K562 treated with DMSO at 1 percent for 4 hours (cell line): ENCODE data around the gene TJAP1. TPM values are rescaled to one million over a fixed set of nuclear protein-coding genes. Genes with fewer than 3 reads are reported as not detected.

Experiments
- total RNA-seq: library from RNA; unstranded; fragments of 300-600 nt; gene quantifications from 2 replicates; pipeline ENCODE4 v1.2.3, GENCODE V29; 2022; ENCODE audit not compliant: insufficient read depth

Gene TJAP1
- 40.5 and 45.9 TPM in 2 replicates for total RNA-seq

GRCh38 chr6:43477235-43478007 lies at the start of gene TJAP1:
TJAP1 (plus strand) TSS chr6:43477570; CDS start chr6:43499002, 21,432 bp downstream.

GRCh38 chr6:43455531-43456428 lies 21.6 kb upstream of the TJAP1 start, which contains the start of gene DLK2:
DLK2 (minus strand) TSS chr6:43455548; CDS start chr6:43454825, 723 bp downstream.

GRCh38 chr6:43509984-43510826 lies 32.8 kb downstream of the TJAP1 start, which contains the start of gene LRRC73:
LRRC73 (minus strand) TSS chr6:43510346; CDS start chr6:43509785, 561 bp downstream.

GRCh38 chr6:43516697-43517504 lies 39.5 kb downstream of the TJAP1 start, which contains the start of the genes POLR1C and YIPF3:
POLR1C (plus strand) TSS chr6:43517089; CDS start chr6:43517110, 21 bp downstream.
YIPF3 (minus strand) TSS chr6:43516926; CDS start chr6:43516807, 119 bp downstream.

Other genes starting within 250 kb of the TJAP1 start
- gene DNPH1, start 248.1 kb upstream of the TJAP1 start, total RNA-seq = 204 and 307 TPM in 2 replicates
- not detected in 2 replicates for gene TTBK1, start 234.1 kb upstream of the TJAP1 start, total RNA-seq
- gene SLC22A7, start 179.3 kb upstream of the TJAP1 start, total RNA-seq = not detected in 2 replicates
- not detected in 2 replicates for gene CRIP3, start 168.7 kb upstream of the TJAP1 start, total RNA-seq
- gene ZNF318, start 107.9 kb upstream of the TJAP1 start, total RNA-seq = 13.0 and 16.6 TPM in 2 replicates
- 11.9 and 15.4 TPM in 2 replicates for gene ABCC10, start 50.0 kb upstream of the TJAP1 start, total RNA-seq
- 0.84 TPM in 1 of 2 replicates, not detected in the other for gene DLK2, start 22.0 kb upstream of the TJAP1 start, total RNA-seq
- not detected in 2 replicates for gene LRRC73, start 32.8 kb downstream of the TJAP1 start, total RNA-seq
- 136 and 148 TPM in 2 replicates for gene YIPF3, start 39.4 kb downstream of the TJAP1 start, total RNA-seq
- 47.9 and 51.3 TPM in 2 replicates for gene POLR1C, start 39.5 kb downstream of the TJAP1 start, total RNA-seq
- 54.7 and 66.2 TPM in 2 replicates for gene XPO5, start 98.5 kb downstream of the TJAP1 start, total RNA-seq
- gene POLH, start 98.6 kb downstream of the TJAP1 start, total RNA-seq = 20.0 and 22.6 TPM in 2 replicates
- gene GTPBP2, start 151.7 kb downstream of the TJAP1 start, total RNA-seq = 122 and 156 TPM in 2 replicates
- gene MAD2L1BP, start 158.3 kb downstream of the TJAP1 start, total RNA-seq = 64.2 and 69.6 TPM in 2 replicates
- 0.91 TPM in 1 of 2 replicates, not detected in the other for gene RSPH9, start 167.5 kb downstream of the TJAP1 start, total RNA-seq
- 98.5 and 99.2 TPM in 2 replicates for gene MRPS18A, start 210.2 kb downstream of the TJAP1 start, total RNA-seq